HG02571 (cell line): ENCODE results near the gene BCL2.
"Not testable (repeated sequence)": the region's sequence is repeated elsewhere in the genome, so short reads cannot be mapped to it uniquely, and the experiment has no call there.

ENCODE experiments used
- ATAC-seq: cut with Tn5 transposase; IDR thresholded peaks from one replicate; pipeline ENCODE4 v1.9.1; 2021; ENCODE audit warnings: mild to moderate bottlenecking, moderate library complexity; ENCODE audit not compliant: unreplicated experiment

BCL2 gene

DNA sequence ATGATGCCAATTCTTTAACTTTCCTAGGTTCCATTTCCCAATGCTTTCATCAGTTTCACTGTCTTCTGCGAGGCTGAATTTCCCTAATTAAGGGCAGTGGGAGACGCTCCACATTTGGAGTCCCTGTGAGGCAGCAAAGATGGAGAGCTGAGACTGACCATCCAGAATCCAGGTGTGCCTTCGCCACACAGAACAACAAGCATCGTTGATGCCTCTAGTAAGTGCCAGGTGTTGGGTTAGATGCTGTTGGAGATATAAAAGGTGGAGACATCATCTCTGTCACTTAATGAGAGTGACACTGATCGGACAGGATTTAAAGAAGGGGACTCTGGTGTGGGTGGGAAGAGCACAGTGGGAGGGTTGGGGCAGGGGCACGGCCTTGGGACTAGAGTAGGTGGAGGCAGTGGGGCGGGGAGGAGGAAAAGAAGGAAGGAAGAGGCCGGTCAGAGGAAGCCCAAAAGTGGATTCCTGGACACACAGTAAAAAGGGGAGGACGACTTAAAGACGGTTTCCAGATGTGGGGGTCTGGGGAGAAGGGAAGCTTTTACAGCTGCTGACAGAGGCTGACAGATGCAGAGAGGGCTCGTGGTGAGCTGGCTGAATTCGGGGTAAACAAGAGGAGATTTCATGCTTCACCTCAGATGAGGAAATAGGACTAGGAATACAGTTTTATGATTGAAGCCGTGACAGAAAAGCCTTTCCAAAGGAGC lies 113.0 kb downstream of the BCL2 start:
- ATAC-seq = no peak

DNA sequence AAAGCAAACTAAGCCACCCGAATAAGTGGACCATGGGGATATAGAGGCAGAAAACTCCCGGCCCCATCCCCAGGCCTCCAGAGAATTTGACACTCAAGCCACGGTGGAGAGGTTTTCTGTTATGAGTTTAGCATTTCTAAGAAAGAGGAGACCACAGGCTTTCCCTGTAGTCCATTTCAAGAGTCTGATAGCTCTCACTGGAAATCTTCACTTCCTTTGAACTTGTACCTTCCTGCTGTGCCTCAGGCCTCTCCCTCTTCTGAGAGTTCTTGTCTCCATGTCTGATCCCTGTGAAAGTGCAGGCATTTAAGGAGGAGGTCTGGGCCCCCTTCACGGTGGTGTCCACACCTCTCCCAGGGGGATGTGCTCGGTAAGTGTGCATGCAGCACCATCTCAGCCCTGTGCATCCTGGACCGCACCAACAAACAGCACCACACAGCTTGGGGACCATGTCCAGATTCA lies 113.7 kb downstream of the BCL2 start:
- no peak for ATAC-seq

- no peak for ATAC-seq
These were observed 116.1 kb downstream of the BCL2 start for GRCh38 chr18:63203497-63203896.

- ATAC-seq = no peak
These were observed 116.7 kb downstream of the BCL2 start for GRCh38 chr18:63202828-63203227.

GRCh38 chr18:63201456-63201855 lies 118.1 kb downstream of the BCL2 start:
- ATAC-seq = not testable (repeated sequence)

GRCh38 chr18:63199743-63200241 lies 119.8 kb downstream of the BCL2 start:
- no peak for ATAC-seq

DNA sequence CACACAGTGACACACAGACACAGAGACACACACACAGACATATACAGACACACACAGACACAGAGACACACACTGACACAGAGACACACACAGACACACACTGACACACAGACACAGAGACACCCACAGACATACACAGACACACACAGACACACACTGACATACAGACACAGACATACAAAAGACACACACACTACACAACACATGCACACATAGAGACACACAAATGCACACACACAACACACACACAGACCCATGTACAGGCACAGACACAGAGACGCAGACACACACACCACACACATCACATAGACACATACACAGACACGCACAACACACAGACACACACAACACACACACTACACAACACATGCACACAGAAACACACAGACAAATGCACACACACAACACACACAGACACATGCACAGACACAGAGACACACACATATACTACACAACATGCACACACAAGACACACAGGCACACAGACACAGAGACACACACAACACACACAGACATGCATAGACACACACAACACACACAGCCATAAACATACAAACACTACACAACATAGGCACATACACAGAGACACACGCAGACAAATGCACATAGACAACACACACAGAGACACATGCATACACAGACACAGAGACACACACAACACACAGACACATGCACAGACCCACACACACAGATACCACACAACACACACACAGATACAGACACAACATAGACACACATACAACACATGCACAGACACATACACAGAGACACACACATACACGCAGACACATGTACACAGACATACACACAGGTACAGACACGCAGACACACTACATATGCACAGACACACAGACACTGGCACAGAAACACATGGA lies 120.5 kb downstream of the BCL2 start:
- ATAC-seq = no peak

- ATAC-seq = no peak
These were observed 121.3 kb downstream of the BCL2 start for GRCh38 chr18:63198098-63198760.

- ATAC-seq = no peak
These were observed 122.2 kb downstream of the BCL2 start for GRCh38 chr18:63197246-63197869.

DNA sequence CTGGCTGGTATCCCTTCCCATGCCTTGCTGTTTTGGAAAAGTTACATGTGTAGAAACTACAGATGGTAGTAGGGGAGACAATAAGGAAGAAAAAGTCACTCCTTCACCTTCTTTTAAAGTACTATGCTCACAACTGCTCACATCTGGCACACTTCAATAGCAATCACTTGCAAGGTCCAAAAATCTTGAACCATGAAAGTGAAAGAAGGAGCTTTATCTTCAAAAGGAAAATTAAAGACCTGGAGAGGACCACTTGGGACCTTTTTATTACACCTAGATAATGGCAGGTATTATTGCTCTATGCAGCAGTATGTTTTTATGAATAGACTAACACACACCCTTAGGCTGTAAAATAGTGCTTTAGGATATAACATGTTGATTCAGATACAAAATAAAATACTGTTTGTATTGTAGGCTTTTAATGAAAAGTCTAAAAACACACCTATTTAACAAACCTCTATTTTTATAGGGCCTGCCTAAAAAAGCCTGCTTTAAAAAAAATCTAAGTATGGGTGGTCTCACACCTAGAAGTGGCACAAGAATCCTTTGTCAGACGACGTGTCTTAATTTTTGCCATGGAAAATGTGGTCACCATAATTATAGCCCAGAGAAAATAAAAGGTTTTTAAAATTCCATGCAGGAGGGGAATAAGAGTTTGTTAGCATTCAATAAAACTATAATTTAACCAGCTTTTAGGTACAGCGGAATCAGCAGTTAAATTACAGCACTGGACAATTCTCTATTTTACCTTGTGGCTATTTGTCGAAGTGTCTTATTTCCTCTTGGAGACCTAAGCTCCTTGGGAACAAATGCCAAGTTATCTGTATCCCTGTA lies 124.0 kb downstream of the BCL2 start:
- no peak for ATAC-seq

- ATAC-seq = peak; percentile 44
These were observed 126.7 kb downstream of the BCL2 start for GRCh38 chr18:63192885-63193349.

DNA sequence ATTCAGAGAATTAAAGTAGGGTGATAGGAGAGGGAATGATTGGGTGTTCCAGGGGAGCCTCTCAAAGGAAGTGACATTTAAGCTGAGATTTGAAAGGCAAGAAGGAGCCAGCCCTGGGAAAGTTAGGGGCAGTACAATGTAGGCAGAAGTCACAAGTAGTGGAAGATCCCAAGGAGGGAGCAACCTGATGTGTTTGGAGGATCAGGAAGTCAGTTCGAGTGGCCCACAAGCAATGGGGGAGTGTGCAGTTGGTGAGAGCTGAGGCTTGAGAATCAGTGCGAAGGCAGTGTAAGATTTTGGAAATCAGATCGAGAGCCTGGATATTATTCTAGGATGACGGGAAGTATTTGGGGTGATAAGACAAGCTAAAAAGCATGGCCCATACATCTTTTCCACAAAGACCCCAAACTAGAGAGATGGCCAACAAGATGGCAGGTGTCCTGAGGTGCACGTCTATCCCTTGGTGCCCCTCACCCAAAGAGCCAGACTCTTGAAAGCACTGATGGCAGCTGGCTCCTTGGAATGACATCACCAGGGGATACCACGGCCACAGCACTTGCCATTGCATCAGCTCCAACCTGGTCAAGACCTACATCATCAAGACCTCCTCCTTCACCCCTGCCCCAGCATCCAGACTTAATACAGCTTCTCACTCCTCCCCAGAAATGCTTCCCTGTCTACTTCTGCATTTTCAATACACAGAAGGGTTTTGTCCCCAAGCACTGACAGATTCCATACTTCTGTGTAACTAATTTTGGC lies 127.3 kb downstream of the BCL2 start:
- ATAC-seq = peak; percentile 33

- no peak for ATAC-seq
These were observed 128.2 kb downstream of the BCL2 start for GRCh38 chr18:63191413-63191812.

GRCh38 chr18:63190838-63191237 lies 128.7 kb downstream of the BCL2 start:
- not testable (repeated sequence) for ATAC-seq

DNA sequence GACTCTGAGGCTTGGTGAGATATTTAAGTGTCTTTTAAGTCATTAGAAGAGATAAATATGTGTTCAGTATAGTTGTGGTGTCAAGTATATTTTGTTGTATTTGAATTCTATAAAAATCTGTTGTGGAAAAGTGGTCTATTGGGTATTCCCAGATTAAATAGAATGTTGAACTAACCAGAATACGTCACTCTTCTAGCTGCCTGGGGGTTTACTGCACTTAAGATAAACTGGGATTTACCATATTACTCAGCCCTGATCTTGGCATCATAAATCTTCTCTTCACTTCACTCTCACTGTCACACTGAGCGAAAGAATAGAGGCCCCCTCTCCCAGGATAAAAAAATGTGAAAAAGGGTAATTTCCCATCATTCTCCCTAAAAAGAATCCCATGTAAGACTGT lies 129.8 kb downstream of the BCL2 start:
- ATAC-seq = no peak

- ATAC-seq = no peak
These were observed 130.5 kb downstream of the BCL2 start for GRCh38 chr18:63189041-63189440.

GRCh38 chr18:63187791-63188460 lies 131.6 kb downstream of the BCL2 start:
- no peak for ATAC-seq

- no peak for ATAC-seq
These were observed 132.4 kb downstream of the BCL2 start for GRCh38 chr18:63187223-63187574.
